NCI-H524 treated with DMSO at 0.1 percent for 48 hours (cell line): ENCODE measurements around the gene ANKRD11.

Source experiments
- DNase-seq: peaks from one replicate; lab custom pipeline; 2025; lab: John Stamatoyannopoulos, UW

ANKRD11 gene

GRCh38 chr16:89490439-89491237, at the start of gene ANKRD11:
Gene ANKRD11 (minus strand): TSS chr16:89490561. CDS start chr16:89317019, 173,542 bp downstream.
- DNase-seq, result peak; percentile 99

- DNase-seq, result no peak
These were observed 47.9 kb upstream of the ANKRD11 start for GRCh38 chr16:89538286-89538685.

GRCh38 chr16:89537549-89537925, 47.2 kb upstream of the ANKRD11 start:
- DNase-seq, result no peak

GRCh38 chr16:89536886-89537548, 46.7 kb upstream of the ANKRD11 start:
- DNase-seq, result no peak

GRCh38 chr16:89536371-89536770, 46.0 kb upstream of the ANKRD11 start:
- DNase-seq, result no peak

GRCh38 chr16:89534252-89534756, 43.9 kb upstream of the ANKRD11 start:
- no peak for DNase-seq

- DNase-seq, result no peak
These were observed 41.6 kb upstream of the ANKRD11 start for GRCh38 chr16:89531821-89532526.

GRCh38 chr16:89530401-89531381, 40.3 kb upstream of the ANKRD11 start:
- DNase-seq, result no peak

GRCh38 chr16:89529097-89529496, 38.7 kb upstream of the ANKRD11 start:
- DNase-seq, result no peak

GRCh38 chr16:89525146-89525913, 35.0 kb upstream of the ANKRD11 start:
- DNase-seq, result no peak

- DNase-seq, result no peak
These were observed 33.5 kb upstream of the ANKRD11 start for GRCh38 chr16:89523680-89524344.

GRCh38 chr16:89522287-89522686, 31.9 kb upstream of the ANKRD11 start:
- DNase-seq, result no peak

- no peak for DNase-seq
These were observed 29.5 kb upstream of the ANKRD11 start for GRCh38 chr16:89519881-89520280.

- DNase-seq, result no peak
These were observed 26.8 kb upstream of the ANKRD11 start for GRCh38 chr16:89517128-89517527.

- DNase-seq, result no peak
These were observed 22.1 kb upstream of the ANKRD11 start for GRCh38 chr16:89512453-89512852.

GRCh38 chr16:89511374-89511773, 21.0 kb upstream of the ANKRD11 start:
- no peak for DNase-seq

- DNase-seq, result no peak
These were observed 20.2 kb upstream of the ANKRD11 start for GRCh38 chr16:89510526-89510925.

- DNase-seq, result peak; percentile 37
These were observed 17.7 kb upstream of the ANKRD11 start, which contains the start of gene SPG7 for GRCh38 chr16:89507834-89508590. Gene SPG7 (plus strand): TSS chr16:89508403. CDS start chr16:89508418, 15 bp downstream.

- DNase-seq, result no peak
These were observed 17.0 kb upstream of the ANKRD11 start for GRCh38 chr16:89507214-89507833.
